Sciatic nerve (tissue), 2 donors: Measurements from ENCODE around the gene EP400. TPM values are rescaled to one million over a fixed set of nuclear protein-coding genes. Genes with fewer than 3 reads are reported as not detected.
"Not testable (repeated sequence)": the region's sequence is repeated elsewhere in the genome, so short reads cannot be mapped to it uniquely, and the experiment has no call there.

ENCODE experiments used
- ATAC-seq: fragments of 200-7000 bp; cut with Tn5 transposase; one replicate; pipeline ENCODE4 v1.9.1; 2020; ENCODE audit warnings: mild to moderate bottlenecking, moderate library complexity
- DNase-seq: peaks from one replicate; pipeline ENCODE4 v3.0.0-alpha.2; 2020; ENCODE audit warnings: low spot score
- intact Hi-C: fragments of 100-400 bp; cut with DNase I; formaldehyde crosslinking; loops from one replicate; pipeline ENCODE4 v1.14.2; 2022
- total RNA-seq: library from RNA; stranded (reverse); fragmentation: NEBNext Ultra II Directional; extraction: Animal tissue kit (Norgen Biotek cat#: 25700); gene quantifications from one replicate; pipeline ENCODE4 v1.2.1, GENCODE V29; 2021
- donor health status: DM: no; HTN: no; CAD: no.
- donor health status: DM: no; HTN: no; CAD: no.

Gene EP400
- total RNA-seq, 1 donor from 2014 or later: 56.9 TPM

GRCh38 chr12:131980263-131980662, 30.5 kb downstream of the EP400 start:
- ATAC-seq (no peak), DNase-seq (no peak)
- intact Hi-C loops: no loop called here

DNA sequence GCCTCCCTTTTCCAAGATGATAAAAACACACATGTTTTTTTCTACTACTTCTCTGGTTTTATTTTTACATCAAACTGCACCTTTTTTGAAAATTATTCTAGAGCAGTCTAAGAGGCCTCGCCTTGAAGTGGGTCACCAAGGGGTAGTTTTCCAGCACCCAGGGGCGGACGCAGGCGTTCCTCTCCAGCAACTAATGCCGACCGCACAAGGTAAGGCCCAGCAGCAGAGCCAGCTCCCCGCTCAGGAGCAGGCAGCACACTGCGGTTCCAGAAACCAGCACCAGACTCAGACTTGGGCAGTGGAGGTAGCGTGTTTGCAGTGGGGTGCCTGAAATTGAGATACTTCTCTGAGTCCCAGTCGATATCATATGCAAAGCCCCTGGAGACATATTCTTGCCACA, 31.6 kb downstream of the EP400 start:
- intact Hi-C loops: no loop called here
- no peak for DNase-seq

DNA sequence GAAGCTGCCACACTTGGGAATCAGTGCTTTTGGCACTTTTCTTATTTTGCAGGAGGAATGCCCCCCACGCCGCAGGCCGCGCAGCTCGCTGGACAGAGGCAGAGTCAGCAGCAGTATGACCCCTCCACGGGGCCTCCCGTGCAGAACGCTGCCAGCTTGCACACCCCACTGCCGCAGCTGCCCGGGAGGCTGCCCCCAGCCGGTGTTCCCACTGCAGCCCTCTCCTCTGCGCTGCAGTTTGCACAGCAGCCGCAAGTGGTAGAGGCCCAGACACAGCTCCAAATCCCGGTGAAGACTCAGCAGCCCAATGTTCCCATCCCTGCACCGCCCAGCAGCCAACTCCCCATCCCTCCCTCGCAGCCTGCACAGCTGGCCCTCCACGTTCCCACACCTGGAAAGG, 32.3 kb downstream of the EP400 start:
- intact Hi-C loops: no loop called here
- no peak for ATAC-seq
- no peak for DNase-seq

More for the DNA sequence above, 31.6 kb downstream of the EP400 start:
- no peak for ATAC-seq

DNA sequence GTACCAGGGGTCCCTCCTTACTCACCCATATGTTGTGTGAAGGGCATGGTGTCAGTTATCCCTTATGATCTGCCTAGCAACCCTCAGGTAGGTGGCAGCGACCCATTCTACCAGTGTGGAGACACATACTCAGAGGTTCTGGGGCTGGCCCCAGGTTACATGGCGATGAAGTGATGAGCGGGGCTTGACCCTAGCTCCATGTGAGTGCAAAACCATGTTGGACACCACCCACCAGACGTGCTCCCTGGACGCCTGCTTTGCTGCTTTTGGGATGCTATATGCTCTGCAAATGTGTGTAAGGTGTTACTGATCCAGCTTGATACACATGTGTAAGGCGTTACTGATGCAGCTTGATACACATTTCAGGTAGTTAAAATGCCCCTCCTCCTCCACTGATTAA, 33.3 kb downstream of the EP400 start:
- DNase-seq: no peak
- intact Hi-C loops: no loop called here

DNA sequence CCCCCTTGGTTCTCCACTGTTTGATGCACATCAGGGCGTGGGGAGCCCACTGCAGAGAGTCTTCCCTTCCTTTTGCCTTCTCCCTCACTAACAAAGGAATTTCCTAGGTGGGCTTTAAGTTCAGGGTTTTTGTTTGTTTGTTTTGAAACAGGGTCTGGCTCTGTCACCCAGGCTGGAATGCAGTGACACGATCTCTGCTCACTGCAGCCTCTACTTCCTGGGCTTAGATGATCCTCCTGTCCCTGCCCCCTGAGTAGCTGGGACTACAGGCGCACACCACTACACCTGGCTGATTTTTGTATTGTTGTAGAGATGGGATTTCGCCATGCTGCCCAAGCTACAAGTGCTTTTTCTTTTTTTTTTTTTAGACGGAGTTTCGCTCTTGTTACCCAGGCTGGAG, 33.8 kb downstream of the EP400 start:
- DNase-seq: no peak
- intact Hi-C loops: no loop called here
- ATAC-seq: no peak

More for the DNA sequence above, 33.3 kb downstream of the EP400 start:
- no peak for ATAC-seq

DNA sequence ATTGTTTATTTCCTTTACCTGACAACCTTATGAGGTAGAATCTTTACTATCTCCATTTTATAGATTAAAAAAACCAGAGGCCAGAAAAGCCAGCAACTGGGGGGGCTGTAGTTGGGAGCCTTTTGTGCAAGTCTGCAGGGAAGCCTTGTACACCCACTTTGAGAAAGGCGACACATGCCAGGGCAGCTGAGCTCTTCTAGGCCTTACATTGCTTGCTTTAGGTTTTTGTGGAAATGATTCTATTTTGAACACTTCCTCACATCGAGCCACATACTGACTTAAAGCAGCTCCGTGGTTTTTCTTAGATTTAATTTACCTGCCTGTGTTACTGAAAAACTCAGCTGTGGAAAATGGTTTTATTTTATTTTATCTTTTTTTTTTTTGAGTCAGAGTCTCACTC, 34.6 kb downstream of the EP400 start:
- ATAC-seq: no peak
- DNase-seq: no peak
- intact Hi-C loops: no loop called here

DNA sequence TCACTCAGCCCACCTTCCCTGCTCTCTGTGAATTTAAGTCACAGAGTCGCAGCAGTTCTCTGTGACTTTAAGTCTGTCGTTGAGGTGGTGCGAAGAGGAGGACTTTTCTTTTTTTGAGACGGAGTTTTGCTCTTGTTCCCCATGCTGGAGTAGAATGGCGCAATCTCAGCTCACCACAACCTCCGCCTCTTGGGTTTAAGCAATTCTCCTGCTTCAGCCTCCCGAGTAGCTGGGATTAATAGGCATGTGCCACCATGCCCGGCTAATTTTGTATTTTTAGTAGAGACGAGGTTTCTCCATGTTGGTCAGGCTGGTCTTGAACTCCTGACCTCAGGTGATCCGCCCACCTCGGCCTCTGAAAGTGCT, 35.8 kb downstream of the EP400 start:
- ATAC-seq, DNase-seq, intact Hi-C loops: not testable (repeated sequence)

DNA sequence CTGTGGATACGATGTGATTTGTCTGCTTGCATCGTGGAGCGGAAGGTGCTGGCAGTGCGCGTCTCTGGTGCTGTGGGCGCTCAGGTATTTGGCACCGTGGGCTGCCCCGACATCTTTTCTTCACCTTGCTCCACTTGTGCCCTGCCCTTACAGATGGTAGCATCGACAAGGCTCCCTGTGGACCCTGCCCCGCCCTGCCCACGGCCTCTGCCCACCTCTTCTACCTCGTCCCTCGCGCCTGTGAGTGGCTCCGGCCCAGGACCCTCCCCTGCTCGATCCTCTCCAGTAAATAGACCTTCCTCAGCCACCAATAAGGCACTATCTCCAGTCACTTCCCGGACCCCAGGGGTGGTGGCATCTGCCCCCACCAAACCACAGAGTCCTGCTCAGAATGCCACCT, 36.6 kb downstream of the EP400 start:
- DNase-seq: no peak
- intact Hi-C loops: no loop called here
- no peak for ATAC-seq

- intact Hi-C loops: no loop called here
- ATAC-seq: no peak
- DNase-seq: no peak
These were observed 37.2 kb downstream of the EP400 start for GRCh38 chr12:131986910-131987309.

DNA sequence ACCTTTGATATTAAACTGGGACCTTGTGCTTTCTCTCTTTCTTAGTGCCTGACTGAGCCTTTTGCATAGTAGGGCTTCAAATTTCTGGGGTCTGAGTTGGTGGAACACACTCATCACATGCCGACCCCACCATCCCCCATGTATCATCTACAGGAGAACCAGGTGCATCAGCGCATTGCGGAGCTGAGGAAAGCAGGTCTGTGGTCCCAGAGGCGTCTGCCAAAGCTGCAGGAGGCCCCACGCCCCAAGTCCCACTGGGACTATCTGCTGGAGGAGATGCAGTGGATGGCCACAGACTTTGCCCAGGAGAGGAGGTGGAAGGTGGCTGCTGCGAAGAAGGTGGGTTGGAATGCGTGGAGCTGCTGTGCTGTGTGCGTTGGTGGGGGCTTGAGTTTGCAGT, 37.8 kb downstream of the EP400 start:
- no peak for DNase-seq
- intact Hi-C loops: no loop called here
- no peak for ATAC-seq

DNA sequence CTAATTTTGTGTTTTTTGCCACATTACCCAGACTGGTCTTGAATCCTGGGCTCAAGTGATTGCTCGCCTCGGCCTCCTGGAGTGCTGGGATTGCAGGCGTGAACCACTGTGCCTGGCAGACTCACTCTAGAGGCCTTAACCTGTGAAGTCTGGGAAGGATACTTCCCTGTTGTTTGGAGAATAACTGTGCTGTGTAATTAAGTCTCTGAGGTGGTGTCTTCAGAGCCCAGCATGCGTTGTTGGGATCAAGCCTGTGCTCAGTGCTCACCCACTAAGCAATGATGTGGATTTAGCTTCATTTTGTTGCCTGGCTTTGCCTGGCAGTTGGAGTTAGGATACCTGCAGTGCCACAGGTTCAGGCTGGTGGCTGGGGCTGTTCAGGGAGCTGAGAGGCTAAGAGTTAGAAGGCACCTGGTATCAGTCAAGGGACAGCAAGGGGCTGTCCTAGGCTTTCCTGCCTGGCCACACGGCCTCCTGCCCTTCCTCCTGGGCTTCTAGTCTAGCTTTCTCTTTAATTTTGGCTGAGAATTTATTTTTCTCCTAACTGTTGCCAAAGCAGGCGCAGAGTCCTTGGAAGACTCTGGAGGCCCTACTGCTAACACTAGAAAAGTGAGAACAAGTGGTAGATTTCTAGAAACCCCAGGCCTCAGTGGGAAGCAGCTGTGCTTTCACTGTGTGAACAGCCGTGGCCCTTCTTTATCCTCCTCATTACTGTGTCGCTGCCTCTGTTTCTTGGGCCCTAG, 38.5 kb downstream of the EP400 start:
- DNase-seq (no peak), ATAC-seq (peak; percentile 53)
- intact Hi-C loops: no loop called here

GRCh38 chr12:131989021-131989420, 39.3 kb downstream of the EP400 start:
- DNase-seq (no peak), ATAC-seq (no peak)
- intact Hi-C loops: no loop called here

DNA sequence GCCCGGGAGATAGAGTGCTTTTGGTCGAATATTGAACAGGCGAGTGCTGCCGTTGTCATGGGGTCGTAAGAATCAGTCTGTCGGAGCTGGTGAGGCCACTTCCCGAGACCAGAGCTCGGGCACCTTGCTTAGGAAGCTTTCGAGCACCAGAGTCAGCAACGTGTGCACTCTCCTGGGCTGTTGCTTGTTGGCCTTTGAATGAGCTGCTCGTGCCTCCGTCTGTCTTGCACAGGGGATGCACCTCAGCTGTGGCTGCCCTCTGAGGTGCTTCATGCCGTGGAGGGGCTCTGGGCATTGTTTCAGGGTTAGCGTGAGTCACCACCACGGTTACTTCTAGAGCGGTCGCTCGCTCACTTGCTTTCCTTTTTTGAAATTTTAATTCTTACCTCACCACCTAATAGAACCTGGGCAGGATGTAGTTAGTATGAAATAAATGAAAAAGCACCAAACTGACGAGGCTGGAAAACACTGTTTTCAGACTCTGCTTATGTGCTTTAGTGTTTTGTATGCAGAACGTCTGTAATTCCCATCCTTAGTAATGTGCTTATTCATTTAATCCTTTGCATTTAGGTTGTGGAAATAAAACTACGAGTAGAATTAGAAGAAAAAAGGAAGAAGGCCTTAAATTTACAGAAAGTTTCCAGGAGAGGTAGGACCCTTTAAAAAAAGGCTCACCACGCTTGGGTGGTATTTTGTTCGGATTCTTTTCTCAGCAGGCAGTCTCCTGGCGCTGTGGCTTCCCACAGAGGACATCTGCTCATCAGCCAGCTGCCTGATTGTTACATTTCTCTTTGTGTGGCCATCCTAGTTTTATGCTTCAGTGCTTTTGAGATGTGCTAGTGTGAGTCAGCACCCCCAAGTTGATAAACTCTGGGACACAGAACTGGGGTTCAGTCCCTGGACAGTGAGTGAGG, 40.6 kb downstream of the EP400 start:
- ATAC-seq (no peak), DNase-seq (no peak)
- intact Hi-C loops: no loop called here

GRCh38 chr12:131990980-131991305, 41.2 kb downstream of the EP400 start:
- ATAC-seq: no peak
- intact Hi-C loops: no loop called here
- DNase-seq: no peak

DNA sequence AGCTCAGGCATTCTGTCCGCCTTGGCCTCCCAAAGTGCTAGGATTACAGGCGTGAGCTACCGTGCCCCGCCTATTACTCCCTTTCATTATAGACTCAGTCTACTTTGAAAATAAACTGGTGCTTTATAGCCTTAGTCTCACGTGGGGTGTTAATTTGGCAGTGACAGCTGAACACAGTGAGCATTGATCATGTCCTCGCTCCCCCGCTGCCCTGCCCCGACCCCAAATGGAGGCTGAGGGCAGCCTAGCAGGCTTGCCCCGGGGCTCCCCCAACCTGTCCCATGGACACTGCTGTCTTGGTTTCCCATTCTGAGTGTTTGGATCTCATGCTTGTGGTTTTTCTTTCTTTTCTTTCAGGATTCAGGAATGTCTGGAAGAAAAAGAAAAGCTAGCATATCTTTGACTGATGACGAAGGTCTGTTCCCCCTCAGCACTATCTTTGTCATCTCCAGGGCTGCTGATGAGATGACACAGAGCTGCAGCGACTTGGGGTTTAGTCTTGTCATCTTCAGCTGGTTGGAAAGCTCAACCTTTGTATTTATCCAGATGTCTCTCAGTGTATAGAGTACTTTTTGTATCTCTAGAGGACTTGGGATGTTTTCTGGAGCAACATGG, 42.2 kb downstream of the EP400 start:
- no peak for ATAC-seq
- no peak for DNase-seq
- intact Hi-C loops: no loop called here

GRCh38 chr12:131994589-131994988, 44.8 kb downstream of the EP400 start:
- DNase-seq (no peak), ATAC-seq (no peak)
- intact Hi-C loops: no loop called here

GRCh38 chr12:132000286-132000872, 50.6 kb downstream of the EP400 start:
- intact Hi-C loops: no loop called here

DNA sequence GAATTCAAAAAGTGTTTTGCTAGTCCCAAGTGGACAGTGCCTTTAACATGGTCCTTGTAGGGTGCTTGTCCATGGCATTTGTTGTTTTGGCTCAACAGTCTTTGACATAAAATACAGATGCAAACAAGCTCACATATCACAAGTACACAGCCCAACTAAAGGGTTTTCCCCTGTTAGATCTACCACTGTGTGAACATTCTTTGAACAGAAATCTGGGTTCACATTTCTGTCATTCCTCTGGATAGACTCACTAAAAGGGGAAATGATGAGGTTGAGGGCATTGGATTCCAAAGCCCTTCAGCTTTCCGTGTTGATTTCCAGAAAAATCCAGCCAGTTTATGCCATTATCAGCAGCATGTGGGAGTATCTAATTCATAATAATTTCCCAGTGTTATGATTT, 54.1 kb downstream of the EP400 start:
- DNase-seq (no peak), ATAC-seq (no peak)
- intact Hi-C loops: no loop called here

More at GRCh38 chr12:132000286-132000872, 50.6 kb downstream of the EP400 start:
- DNase-seq: no peak
- no peak for ATAC-seq

DNA sequence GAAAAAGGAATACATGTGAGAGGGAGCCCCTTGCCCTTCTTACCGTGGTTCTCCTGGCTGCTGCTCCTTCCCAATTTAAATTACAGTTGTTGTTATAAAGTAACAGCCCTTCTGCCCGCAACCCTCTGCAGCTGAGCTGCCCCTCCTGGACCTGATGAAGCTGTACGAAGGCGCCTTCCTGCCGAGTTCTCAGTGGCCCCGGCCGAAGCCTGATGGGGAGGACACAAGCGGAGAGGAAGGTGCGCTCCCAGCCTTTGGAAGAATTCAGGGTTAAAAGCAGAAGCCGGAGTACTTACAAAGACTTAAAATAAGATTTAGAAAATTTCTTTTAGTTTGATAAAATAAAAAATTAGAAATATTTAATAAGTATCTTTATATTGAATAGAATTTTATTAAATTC, 55.2 kb downstream of the EP400 start:
- no peak for DNase-seq
- intact Hi-C loops: no loop called here
- no peak for ATAC-seq
